GM21447 (cell line): ENCODE data around the gene HES6.

Source experiments
- ATAC-seq: cut with Tn5 transposase; IDR thresholded peaks from one replicate; pipeline ENCODE4 v1.9.1; 2021; ENCODE audit not compliant: unreplicated experiment

The HES6 gene, protein sequence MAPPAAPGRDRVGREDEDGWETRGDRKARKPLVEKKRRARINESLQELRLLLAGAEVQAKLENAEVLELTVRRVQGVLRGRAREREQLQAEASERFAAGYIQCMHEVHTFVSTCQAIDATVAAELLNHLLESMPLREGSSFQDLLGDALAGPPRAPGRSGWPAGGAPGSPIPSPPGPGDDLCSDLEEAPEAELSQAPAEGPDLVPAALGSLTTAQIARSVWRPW

DNA sequence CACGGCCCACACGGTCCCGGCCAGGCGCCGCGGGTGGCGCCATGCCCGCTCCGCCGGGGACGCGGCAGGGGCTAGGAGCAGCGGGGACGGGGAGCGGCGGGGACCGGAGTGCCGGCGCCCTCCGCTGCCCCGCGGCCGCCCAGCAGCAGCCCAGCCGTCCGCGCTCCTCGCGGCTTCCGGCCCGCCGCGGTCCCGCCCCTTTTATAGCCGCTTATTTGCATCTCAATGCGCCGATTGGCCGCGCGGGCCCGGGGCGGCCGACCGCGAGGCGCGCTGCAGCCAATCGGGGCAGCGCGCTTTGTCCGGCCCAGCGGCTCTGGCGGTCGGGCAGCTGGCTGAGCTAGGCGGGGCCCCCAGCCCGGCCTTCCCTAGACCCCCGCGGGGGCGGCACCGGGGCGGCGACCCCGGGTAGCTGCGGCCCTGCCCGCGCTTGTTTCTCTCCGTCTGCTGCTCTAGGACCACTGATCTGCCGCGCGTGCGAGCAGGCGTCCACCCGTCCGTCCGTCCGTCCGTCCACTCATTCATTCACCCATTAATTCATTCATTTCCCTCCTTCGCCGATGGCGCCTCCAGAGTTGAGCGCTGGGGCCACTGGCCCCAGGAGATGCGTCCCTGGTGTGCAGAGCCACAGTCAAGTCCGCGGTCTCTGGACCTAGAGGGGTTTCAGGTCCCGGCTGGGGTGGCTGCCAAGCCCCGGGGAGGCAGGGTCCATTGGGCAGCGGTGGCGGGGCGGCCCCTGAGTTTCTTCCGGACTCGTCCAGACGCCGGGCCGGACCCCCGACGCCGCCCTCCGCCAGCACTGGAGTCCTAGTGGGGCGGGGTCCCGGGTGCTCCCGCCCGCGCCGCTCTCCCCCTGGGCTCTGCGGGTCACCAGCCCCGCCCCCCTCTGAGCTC, at the start of gene HES6:
TSS of gene HES6 (minus strand) at position 176 of the 894 bp plus-strand sequence. CDS start at position 43, 133 bp downstream.
- ATAC-seq, result peak; percentile 88

DNA sequence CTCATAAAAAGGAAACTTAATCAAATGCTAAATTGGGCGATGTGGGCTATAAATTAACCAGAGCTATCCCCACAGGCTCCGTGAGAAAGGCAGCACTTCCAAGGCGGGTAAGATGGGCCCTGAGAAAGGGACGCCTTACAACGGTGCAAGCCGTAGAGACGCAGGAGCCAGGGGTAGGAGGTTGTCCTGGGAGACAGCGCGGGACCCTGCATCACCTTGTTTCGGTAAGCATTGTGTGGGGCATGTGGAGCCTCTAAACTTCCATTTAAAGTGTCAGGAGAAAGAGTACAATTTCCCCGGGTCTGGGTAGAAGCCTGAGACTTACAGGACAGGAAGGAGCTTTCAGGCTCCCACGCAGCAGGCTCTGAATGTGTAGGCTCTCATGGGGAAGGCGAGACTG, 49.7 kb upstream of the HES6 start:
- ATAC-seq, result no peak

DNA sequence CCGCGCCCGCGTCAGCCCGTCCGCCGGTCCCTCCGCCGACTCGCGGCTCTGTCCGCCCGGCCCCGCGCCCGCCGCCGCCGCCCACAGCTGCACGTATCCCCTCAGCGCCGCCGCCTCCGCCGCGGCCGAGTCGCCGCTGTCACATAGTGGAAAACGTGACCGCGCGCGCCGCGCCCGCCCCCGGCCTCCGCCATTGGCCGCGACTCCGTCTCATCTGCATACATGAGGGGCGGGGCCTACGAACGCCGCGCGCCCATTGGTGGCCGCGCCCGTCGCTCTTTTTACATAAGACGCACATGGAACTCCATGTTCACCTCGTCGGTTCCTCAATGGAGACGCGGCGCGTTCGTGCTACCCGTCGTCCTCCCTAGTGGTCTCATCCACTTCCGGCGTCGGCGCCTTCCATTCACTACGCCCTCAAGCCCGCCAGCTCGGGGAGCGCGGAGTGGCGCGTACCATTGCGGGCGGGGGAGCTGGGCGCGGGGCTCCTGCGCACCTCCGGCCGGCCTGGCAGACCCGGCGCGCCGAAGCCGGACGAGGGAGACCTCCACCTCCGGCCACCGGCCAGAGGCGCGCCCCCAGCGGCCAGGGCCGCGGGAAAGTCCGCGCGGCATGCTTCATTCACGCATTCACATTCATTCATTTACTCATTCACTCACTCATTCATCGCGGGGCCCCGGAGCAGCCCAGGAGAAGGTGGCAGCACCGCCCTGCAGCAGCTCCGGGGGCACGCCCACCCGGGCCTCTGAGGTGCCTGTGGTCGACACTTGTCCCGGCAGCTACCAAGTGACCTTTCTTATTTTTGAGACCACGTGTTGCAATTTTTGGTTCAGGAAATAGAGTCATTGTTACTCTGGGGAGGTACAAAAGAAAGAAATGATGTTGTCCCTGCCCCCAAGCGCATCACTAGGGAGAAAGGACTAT, 49.1 kb upstream of the HES6 start:
- peak; percentile 89 for ATAC-seq

GRCh38 chr2:238287737-238288649, 48.2 kb upstream of the HES6 start, which contains the start of gene PER2:
Gene PER2, minus strand, starts transcription at chr2:238288610. Its CDS starts 10,674 bp downstream, at chr2:238277936.
- ATAC-seq, result peak; percentile 36

DNA sequence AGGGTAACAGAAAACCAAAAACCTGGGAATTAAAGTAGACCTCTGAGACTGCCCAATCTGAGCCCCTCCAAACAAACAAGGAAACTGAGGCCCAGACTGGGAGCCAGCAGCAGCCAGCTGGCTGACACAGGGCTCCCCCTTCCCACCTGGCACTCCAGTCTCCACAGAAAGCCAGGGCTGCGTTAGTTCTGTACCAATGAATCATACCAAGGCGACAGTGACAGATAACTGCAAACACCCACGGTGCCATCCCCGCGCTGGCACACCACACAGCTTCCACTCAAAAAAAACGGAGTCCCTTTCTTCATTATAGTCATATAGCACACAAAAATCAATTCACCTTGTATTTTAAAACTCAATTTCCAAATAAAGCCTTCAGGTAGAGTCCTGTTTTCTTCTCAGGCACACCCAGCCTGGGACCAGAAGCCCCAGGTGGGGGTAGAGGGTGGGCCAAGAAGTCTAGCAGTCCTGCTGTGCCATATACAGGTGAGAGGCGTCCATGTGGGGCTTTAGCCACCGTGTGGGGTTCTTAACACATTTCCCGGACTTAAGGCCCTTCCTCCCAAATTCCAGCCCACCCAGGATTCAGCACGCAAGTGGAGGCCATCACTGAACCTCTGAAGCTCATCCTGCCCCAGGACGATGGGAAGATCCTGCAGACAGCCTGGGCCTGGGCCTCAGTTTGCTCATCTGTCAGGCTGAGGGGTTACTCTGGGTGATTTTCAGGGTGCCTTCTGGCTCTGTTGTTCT, 47.3 kb upstream of the HES6 start:
- no peak for ATAC-seq

- no peak for ATAC-seq
These were observed 46.7 kb upstream of the HES6 start for GRCh38 chr2:238286551-238286950.

DNA sequence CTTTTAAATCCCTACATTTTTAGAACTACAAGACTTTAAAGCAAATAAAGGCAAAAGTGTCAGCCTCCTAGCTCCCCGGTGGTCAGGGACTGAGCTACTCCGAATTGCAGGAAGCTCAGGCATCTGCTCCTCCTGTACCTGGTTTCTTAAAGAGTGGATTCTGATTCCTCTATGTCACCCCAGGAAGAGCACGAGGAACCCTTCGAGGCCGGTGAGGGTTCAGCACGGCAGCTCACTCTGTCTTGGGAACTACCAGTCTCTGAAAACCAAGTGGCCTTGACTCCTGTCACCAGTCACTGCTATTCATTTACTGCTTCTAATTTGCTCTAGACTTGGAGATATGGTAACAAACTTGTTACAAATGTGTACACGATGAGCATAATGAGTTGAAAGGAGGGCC, 46.3 kb upstream of the HES6 start:
- no peak for ATAC-seq

- no peak for ATAC-seq
These were observed 45.8 kb upstream of the HES6 start for GRCh38 chr2:238285653-238286082.

GRCh38 chr2:238284802-238285515, 45.1 kb upstream of the HES6 start:
- ATAC-seq, result no peak

DNA sequence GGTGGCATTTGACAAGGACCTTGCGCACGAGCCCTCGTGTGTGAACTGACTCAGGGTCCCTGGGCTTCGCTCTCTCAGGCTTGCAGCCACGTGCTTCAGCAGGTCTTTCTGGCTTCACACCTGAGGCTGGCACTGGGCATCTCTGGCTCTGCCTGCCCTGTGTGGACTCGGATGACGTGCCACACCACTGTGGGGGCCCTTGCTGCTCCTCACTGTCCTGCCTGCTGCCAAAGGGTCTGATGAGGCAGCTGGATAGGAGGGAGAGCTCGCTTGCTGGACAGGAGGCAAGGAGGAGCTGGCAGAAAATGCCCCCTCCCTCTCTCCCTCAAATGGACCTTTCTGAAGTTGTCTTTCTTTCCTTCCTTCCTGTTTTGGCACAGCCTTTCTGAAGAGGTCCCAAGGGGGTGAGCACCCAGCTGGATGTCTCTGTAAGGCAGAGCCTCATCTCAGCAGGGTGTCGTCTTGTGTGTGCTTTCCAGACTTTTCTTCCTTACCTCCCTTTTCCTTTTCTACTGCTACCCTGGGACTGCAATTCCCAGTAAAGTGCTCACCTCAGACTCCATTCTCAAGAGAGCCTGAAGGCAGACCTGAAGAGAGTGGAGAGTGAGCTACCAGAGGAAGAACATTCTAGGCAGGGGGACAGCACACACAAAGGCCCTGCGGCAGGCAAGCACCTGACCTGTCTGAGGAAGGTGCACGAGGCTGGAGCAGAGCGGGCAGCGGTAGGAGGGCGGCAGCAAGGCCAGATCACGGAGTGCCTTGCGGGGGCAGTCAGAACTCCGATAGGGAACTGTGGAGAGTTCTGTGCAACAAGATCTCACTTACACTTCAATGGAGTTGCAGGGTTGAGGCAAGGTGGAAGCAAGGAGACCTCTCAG, 43.3 kb upstream of the HES6 start:
- ATAC-seq, result no peak

- ATAC-seq, result no peak
These were observed 42.1 kb upstream of the HES6 start for GRCh38 chr2:238281826-238282480.

GRCh38 chr2:238280083-238280825, 40.4 kb upstream of the HES6 start:
- no peak for ATAC-seq

DNA sequence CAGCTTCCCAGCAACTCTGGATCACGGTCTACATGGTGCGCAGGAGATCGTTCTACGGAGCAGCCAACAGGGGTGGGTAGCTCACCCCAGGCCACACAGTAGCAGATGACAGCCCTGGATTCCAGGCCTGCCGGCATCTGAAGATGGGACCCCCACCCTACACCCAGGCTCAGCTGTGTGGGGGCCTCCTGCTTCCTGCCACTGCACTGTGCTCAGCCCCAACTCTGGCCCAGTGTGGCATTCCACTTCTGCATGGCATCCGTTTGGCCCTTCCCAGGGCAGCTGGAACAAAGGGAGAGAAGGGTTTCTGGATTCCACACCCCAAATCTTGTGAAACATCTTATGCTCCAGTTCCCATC, 39.5 kb upstream of the HES6 start:
- ATAC-seq, result no peak

DNA sequence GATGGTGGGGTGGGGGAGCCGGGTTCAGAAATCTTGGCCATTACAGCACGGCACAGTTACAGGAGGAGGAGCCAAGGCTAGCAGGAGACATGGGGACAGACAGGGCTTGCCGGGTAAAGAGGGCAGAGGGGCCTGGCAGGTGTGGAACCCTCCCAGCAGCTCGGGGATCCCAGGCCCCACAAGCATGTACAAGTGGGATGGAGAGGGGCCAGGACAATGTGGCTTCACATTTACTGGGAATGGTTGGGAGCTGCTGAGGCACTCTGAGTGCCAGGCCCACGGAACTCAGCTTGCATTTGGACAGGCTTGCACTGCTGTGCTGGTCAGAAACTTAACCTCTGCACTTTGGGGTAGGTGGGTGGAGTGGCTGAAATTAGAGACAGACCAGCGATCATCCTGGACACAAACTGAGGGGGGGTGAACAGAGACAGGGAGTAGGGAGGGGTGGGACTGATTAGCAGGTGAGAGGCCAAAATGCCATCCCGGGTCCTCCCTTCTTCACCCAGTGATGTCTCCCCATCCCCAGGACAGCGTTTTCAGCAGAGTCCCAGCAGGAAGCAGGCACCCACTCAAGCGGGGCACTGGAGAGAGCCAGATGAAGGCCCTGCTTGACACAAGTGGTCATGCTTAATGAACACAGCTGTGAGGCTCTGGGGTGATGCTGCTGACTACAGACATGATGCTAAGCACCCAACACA, 38.9 kb upstream of the HES6 start:
- no peak for ATAC-seq

DNA sequence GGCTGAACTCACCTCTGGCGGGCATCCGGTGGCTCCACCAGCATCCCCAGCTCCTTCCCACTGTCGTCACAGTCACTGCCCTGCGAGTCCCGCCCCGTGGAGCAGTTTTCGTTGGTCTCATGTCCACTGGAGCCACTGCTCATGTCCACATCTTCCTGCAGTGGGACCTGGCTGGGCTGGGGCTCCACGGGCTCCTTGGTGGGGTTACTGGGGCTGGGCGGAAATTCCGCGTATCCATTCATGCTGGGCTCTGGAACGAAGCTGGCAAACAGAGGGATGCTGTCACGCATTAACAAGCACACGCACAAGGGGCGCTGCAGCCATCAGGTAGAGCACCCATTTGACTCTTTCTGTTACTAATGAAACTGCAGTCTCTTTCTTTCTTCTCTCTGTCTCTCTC, 37.9 kb upstream of the HES6 start:
- ATAC-seq, result no peak
